ELR (cell line): ENCODE data around the gene DOCK8.
A peak's percentile ranks its signal among the peaks of the same experiment; 100 is the strongest.

Source experiments
- DNase-seq: peaks from one replicate; pipeline ENCODE4 v3.0.0-alpha.2; 2015; ENCODE audit warnings: low read depth

The DOCK8 gene

DNA sequence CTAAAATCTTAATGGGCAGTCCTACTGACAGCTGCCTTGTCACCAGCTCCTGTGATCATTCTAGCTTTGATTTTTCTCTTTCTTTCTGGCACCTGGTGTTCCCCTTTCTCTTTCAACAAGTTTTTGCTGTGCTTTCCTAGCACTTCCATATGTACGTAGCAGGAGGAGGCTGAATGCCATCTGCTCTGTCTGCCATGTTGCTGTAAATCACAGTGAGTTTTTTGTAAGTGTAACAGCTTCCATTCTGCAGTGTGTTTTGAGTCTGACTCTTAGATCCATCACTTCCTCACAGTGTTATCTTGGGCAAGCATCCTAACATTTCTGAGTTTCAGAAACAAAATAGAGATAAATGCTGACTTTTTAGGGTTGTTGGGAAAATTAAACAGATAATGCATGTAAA, 247.9 kb downstream of the DOCK8 start:
- no peak for DNase-seq

DNA sequence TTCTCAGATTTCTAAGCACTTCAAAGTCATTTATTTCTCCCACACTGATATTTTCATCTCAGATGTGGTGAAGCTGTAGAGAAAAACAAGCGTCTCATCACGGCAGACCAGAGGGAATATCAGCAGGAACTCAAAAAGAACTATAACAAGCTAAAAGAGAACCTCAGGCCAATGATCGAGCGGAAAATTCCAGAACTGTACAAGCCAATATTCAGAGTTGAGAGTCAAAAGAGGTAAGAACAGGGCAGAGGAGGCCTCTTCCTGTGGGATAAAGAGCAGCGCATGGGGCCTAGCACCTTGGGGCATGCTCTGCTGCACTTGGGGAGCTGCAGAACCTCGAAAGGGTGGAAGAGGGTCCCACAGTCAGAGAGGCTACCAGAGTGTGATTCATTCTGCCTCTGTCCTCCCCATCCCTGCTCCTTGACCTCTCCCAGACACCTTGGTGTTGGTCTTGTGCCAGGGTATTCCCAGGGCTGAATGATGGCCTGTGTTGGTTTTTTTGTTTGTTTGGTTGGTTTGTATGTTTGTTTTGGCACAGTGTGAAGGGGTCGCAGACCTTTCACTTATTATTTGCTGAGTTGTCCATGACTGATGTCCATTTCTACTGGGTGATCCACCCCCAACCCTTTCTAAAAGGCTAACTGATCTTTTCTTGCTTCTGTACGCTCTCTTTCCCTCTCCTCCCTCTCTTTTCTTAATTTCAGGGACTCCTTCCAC, 248.9 kb downstream of the DOCK8 start:
- no peak for DNase-seq

DNA sequence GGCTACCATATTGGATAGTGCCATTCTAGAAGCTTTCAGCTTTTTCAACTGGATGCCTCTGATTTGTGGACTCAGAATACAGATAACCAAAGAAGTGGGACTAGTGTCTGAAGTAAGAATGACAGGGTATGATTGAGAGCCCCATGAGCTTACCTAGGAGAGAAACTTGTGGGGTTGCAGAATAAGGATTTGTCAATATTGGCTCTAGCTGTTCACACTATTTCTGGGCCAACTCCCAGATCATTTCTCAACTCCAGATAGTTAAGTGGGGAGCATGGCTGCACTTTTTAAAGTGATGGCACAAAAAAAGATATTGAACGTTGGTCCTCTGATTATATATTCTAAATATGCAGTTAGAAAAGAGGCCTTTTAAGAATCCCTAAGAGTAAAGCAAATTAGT, 252.1 kb downstream of the DOCK8 start:
- no peak for DNase-seq

DNA sequence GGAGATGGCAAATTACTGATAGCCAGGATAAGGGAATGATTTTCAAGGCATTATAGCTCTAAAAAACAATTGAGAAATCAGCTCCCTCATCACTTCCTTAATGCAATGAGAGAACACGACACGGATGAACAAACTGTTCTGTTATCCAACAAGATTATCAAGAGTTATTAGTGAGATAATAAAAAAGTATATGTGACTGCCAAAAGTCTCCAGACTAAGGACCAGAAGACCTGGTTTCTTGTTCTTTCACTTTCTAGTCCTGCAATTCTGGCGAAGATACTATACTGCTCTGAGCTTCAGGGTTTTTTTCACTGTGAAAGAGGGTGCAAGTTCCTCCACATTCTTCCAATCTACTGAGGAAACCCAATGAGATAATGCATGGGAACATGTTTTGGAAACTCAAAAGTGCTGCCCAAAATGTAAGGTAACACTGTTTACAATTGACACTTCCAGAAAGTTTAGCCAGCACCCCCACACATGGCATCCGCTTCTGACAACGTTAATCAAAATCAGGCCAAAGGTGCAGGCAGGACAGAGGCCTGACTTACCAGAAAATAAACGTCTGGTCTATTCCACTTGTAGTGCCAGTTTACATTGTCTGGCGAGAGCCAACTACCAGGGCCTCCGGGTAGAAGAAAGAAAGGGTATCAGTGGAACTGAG, 254.2 kb downstream of the DOCK8 start:
- no peak for DNase-seq

DNA sequence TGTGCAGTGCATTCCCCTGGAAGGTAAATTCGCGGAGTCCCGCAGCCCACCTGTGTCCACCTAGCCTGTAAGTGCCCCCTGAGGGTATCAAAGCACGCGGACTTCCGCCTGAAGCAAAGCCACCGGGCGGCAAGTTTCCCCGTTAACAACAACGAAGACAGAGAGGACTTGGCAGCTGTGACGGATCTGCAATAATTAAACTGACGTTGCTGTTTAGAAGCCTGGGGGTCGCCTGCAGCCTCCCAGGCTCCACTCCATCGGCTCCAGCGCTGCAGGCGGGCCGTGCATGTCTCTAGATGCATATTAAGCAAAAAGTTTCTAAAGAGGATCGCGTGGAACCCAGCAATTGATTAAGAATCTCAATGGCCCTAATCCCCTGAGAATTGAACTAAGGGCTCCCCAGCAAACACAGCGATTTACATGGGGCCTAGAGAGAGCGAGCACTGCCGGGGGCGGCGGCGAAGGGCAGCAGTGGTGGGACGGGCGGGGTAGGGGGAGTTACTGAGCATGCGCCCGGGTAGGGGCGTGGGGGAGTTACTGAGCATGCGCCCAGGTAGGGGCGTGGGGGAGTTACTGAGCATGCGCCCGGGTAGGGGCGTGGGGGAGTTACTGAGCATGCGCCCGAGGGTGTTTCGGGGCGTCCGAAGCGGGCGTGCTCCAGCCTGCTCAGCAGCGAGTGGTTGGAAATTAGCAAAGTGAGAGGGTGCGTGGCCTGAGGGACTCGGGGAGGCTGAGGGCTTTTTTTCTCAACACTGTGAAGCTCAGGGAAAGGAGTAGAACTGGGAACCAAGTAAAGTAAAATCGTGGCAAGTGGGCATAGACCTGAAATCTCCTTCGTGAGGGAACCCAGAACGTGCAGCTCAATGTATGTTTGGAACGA, 255.2 kb downstream of the DOCK8 start:
- DNase-seq = peak; percentile 56

DNA sequence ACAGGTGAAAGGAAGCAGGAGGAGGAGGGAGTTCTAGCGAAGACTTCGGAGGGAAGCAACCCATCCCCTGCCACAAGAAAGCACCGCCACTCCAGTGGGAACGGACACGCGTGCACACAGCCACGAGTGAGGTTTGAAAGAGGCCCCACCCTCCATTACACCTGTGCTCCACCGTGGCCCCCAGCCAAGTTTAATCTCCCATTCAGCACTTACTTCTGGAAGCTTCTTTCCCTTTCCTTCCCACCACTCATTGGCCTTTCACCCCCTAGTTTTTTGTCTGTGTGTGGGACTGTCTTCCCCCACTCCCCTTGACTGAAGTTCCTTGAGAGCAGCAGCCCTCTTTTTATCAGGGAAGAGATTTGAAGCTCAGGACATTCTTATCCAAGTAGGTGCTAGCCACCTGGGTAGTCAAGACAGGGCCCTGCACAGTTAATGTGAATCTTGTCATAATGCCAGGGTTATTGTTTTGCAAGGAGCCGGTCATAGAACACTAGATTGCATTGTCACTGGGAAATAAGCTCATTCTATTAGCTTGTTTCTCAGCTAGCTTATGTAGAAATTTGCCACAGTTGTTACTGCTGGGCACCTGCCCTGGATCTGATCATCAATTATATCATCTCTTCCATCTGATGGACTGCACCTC, 256.0 kb downstream of the DOCK8 start:
- no peak for DNase-seq

DNA sequence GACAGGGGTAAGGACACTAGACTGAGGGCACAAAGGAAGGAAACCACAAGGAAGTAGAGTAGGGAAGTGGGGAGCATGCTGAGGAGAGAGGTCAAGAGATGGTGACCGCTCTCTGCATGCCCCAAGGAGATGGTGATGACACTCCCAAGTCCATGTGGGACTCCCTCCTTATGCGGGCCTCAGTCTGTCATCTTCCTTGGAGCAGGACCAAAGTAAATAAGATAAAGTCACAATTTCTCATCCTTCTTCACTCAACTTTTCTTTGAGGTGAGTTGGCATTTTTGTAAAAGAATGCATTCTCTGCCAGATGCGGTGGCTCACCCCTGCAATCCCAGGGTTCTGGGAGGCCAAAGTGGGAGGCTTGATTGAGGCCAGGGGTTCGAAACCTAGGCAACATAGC, 256.7 kb downstream of the DOCK8 start:
- DNase-seq = no peak

DNA sequence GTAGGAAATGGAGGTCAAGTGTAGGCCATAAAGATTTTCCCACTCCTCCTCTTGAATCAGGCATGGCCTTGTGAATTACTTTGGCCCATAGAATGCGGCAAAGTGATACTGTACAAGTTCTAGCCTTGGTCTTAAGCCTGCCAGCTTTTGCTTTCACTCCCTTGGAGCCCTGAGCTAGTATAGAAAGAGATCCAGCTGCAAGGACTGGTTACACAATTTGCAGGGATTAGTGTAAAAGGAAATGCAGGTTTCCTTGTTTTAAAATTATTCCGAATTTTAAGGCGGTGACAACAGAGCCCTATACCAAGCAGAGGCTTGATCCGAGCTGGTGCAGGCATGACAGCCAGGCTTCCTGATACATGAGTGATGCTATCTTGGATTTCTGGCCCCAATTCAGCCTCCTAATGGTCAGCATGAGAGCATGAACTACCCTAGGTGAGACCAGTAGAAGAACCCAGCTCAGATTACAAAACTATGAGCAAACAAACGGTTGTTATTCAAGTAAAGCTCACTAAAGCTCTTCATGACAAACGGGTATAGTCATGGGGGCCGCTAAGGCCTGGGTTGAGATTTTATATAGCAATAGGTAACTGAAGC, 257.9 kb downstream of the DOCK8 start:
- DNase-seq = no peak

DNA sequence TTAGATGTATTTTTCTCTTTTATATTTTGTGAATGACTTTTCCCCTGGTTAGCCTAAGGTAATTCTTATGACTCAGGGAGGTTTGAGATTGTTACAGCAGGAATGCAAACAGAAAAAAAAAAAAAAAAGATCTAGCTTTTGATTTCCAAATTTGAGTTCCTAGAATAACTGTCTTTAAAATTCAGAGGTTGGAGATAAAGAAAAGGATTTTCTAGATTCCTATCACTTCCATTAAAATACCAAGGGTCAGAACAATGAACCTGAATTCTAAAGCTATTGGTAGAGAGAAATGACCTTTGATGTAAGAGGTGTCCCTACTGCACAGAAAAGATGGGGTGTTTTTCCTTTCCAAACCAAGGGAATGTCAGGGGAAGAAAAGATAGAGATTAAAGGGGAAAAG, 262.5 kb downstream of the DOCK8 start:
- DNase-seq = no peak

DNA sequence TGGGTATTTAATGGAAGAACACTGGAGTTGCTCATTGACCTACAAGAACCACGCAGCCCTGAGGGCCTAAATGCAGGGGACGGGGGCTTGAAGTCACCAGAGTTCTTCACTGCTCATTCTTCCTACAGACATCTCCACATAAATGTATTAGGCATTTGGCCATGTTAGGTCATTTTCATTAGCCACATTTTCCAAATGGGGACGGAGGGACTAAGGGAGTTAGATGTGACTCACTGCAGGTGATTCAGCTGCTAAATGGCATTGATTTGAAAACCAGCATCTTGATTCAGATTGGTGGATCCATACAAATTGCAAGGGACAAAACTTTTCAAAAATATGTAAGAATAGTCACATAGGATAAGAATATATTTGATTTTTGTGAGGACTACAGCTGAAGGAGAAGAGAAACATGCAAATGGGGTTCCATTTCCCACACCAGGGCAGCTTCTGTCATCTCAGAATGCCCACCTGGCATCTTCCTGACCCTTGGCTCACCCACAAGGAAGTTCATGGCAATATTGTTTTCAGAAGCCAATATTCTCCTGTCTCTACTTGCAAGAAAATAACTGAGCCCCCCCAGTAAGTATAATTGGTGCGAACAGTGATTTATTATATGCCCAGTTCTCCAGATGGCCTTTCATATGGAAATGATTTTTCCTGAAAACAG, 264.8 kb downstream of the DOCK8 start:
- DNase-seq = no peak

DNA sequence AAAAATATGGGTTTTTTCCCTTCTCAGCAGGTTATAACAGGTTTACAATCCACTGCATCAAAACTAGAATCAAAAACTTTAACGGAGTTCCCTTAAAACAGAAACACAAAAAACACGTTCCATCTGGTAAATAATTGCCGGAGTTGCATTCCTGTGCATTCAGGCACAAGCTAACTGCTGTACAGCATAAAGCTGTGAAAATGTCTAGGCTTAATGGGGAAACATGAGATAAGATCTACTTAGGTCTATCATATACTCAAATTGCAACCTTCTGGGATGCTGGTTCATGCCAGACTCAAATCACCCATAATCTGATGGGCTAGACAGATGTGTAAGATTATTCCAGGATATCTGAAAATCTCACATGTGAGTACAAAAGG, 265.3 kb downstream of the DOCK8 start:
- no peak for DNase-seq

DNA sequence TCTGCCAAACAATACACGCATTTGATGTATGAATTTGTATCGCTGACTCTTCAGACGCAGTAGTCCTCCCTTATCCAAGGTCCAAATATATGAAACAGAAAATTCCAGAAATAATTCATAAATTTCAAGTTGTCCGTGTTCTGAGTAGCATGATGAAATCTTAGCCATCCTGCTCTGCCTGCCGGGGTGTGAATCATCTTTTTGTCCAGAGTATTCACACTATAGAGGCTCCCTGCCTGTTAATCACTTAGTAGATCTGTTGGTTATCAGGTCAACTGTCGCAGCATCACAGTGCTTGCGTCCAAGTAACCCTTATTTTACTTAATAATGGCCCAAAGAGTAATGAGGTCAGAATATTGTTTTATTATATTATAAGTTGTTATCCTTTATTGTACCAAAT, 268.1 kb downstream of the DOCK8 start:
- DNase-seq = no peak

DNA sequence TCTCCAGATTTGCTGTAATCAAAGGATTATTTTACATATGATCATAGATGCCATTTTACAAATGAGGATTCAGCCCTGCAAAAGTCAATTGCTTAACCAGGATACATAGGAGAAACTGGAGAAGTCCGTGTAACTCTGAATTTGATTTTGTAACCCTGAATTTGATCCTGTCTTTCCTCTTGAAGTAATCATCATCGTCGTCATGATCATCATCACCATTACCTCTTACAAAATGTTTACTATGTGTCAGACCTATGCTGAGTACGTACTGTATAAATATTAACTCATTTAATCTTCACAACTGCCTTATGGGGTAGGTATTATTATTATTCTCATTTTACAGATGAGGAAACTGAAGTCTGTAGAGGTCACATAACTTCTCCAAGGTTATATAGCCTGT, 271.5 kb downstream of the DOCK8 start:
- DNase-seq = no peak

DNA sequence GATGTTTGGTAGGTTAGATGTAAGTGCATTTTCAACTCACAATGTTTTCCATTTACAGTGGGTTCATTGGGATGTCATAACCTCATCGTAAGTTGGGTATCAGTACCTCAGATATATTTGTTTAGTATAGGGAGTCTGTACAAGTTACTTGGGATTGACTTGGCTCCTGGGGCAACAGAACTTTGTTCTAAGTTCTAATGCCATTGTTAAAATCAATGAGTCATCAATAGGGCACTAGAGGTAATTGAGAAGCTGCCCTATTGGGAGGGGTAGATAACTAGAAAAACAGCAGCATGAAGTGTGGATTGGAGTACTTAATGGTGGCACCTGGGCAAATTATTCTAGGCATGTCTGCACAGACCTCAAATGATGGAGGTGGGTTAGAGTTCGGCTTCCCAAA, 272.8 kb downstream of the DOCK8 start:
- DNase-seq = no peak

DNA sequence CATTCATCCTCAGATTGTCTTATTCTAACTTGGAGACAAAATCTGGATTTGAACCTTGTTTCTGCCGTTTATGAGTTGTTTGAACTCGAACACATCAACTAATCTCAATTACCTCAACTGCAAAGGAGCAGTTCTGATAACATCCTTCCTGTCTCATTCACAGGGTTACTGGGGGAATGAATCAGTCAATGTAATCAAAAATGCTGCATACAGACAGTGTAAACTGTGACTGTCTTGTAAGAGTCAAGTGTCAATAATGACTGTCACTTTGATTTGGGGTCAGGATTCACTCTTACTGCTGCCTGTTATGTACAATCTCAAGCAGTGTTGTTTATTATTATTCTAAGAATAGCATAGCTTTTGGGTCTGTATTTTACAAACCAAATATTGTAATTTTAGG, 273.8 kb downstream of the DOCK8 start:
- DNase-seq = no peak

DNA sequence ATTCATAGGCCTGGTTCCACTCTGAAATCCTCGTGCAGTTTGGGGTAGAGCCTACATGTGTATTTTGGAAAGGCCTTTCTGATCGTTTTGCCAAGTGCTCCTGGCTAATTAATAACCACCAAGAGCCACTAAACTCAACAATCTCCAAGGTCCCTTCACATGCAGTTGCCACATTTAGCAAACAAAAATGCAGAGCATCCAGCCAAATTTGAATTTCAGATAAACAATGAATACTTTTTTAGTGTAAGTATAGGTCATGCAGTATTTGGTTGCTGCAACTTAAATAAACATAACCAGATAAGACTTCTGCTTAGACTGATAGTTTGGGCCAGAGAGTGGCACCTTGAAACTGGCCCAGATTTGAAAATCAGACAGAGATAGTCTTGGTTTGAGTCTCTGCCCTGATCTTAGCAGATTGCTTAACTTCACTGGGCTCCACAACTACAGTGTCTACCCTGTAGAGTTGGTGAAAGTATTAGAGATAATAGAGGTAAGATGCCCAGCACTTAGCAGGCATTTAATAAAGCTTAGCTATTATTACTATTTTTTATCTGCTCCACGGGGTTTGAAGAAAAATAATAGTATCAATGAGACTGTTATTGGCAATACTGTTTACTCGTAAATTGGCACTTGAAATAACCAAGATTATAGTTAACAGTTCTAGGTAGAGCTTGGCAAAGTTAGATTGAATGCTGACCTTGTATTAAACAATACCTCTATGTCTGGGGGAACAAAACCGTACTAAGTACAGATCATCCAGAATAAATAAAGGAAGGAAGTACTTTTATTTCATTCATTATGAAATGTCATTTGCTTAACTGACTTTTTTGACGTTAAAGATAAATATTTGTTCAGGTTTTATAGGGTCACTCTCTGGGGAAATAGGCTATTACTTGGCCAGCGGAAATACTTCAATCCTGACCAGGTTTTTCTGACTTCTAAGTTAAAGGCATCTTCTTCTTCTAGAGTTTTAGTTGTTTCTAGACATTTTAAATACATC, 274.8 kb downstream of the DOCK8 start:
- DNase-seq = no peak

DNA sequence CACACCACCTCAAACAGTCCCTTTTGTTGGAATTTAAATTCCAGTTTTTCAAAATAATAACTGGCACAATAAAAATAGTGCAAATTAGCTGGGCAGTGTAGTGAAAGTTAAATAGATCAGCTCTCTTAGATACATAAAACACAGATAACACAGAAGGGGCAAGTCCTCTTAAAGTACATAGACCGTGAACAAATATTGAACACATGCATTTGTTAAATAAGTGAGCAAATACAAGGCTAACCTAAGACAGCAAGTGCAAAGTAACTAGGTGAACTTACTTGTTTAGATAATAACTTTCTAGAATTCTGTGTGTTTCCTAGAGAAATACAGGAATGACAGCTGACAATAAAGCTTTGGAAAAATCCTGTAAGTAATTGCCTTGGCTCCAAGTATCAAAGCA, 280.1 kb downstream of the DOCK8 start:
- DNase-seq = no peak

DNA sequence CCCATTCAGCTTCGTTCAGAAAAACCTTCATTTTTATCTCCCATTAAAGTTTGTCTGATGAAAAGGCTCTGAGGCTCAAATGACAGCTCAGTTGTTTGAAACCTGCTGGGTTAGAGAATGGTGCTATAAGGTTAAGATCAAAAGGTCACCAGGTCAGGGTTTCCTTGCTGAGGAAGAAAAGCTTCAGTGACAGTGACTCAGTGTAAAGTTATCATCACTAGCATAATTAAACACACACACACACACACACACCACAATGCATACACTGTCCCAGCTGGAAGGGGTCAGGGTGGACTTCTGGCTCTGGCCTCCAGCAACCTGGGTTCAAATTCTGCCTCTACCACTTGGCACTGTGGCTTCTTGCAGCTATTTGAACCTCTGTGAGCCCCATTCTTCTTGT, 281.1 kb downstream of the DOCK8 start:
- DNase-seq = no peak

DNA sequence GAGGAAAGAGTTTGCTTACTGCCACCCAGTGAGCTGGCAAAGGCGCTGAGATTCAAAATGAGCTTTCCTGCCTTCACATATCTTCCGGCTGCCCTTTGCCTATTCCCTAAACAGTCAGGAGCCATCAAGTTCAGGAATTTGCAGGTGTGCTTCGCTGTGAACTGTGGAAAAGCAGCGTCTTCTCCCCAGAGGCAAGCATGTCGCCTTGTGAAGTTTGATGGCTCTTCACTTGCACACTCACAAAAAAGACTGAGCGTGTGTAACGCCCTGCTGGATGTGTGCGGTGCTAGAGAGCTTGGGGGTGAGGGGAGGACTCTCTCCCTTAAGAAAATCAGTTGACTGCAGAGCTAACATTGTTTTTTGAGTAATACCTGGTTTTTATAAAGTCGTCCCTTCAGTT, 288.7 kb downstream of the DOCK8 start:
- no peak for DNase-seq
